Neural cell (in vitro differentiated cells): Measurements from ENCODE around the gene ZBTB6. TPM values are rescaled to one million over a fixed set of nuclear protein-coding genes. Genes with fewer than 3 reads are reported as not detected.

Experiments
- H2AFZ ChIP-seq: fragments of 200-600, 300-800 bp; sonication (generic), shearing (Covaris generic); 2 replicates; pipeline ENCODE4 v1.6.0; 2014; ENCODE audit warnings: low read depth, mild to moderate bottlenecking, antibody characterized with exemption, low read length, moderate library complexity
- H3F3A ChIP-seq: fragments of 200-600 bp; shearing (Covaris generic); 2 replicates; pipeline ENCODE4 v1.6.1; 2016; ENCODE audit warnings: mild to moderate bottlenecking, moderate library complexity, mixed read lengths, antibody characterized with exemption, low read length; ENCODE audit not compliant: insufficient read depth, poor library complexity, severe bottlenecking
- H3K27ac ChIP-seq: fragments of 200-600, 300-800 bp; sonication (generic), shearing (Covaris generic); 2 replicates; pipeline ENCODE4 v1.5.1; 2014; ENCODE audit warnings: mild to moderate bottlenecking, low read length, moderate library complexity
- H3K27me3 ChIP-seq: fragments of 300-800, 200-600 bp; sonication (generic), shearing (Covaris generic); 2 replicates; pipeline ENCODE4 v1.6.0; 2014; ENCODE audit warnings: mild to moderate bottlenecking, low read depth, low read length, moderate library complexity; ENCODE audit not compliant: insufficient read depth
- H3K36me3 ChIP-seq: fragments of 300-800, 200-600 bp; sonication (generic), shearing (Covaris generic); 2 replicates; pipeline ENCODE4 v1.5.1; 2014; ENCODE audit warnings: mild to moderate bottlenecking, antibody characterized with exemption, low read length, moderate library complexity; ENCODE audit not compliant: insufficient read depth
- H3K4me2 ChIP-seq: fragments of 300-800, 200-600 bp; sonication (generic), shearing (Covaris generic); 2 replicates; pipeline ENCODE4 v1.6.0; 2014; ENCODE audit warnings: mild to moderate bottlenecking, low read length
- H3K4me3 ChIP-seq: fragments of 300-800, 200-600 bp; sonication (generic), shearing (Covaris generic); 2 replicates; pipeline ENCODE4 v1.5.1; 2014; ENCODE audit warnings: mild to moderate bottlenecking, low read length, moderate library complexity
- H3K79me2 ChIP-seq: fragments of 200-600 bp; shearing (Covaris generic); replicated peaks from 2 replicates; pipeline ENCODE4 v1.6.0; 2014; ENCODE audit warnings: mild to moderate bottlenecking, low read length, moderate library complexity; ENCODE audit not compliant: insufficient read depth
- H3K9ac ChIP-seq: fragments of 300-800, 200-600 bp; sonication (generic), shearing (Covaris generic); 2 replicates; pipeline ENCODE4 v1.6.1; 2016; ENCODE audit warnings: mild to moderate bottlenecking, low read length, mixed read lengths
- H3K9me2 ChIP-seq: fragments of 200-600 bp; shearing (Covaris generic); 2 replicates; pipeline ENCODE4 v1.6.1; 2016; ENCODE audit warnings: mild to moderate bottlenecking, low read length, mixed read lengths; ENCODE audit not compliant: insufficient read depth
- H3K9me3 ChIP-seq: fragments of 200-600, 300-800 bp; sonication (generic), shearing (Covaris generic); 2 replicates; pipeline ENCODE4 v1.6.1; 2016; ENCODE audit warnings: mild to moderate bottlenecking, mixed run types, low read length, moderate library complexity, mixed read lengths
- H4K20me1 ChIP-seq: fragments of 200-600 bp; shearing (Covaris generic); 2 replicates; pipeline ENCODE4 v1.6.1; 2016; ENCODE audit warnings: mild to moderate bottlenecking, mixed run types; ENCODE audit not compliant: insufficient read depth
- EP300 ChIP-seq: fragments of 450-650 bp; conservative IDR thresholded peaks from 2 replicates; pipeline ENCODE4 v1.6.1; 2014; ENCODE audit warnings: antibody characterized with exemption, mild to moderate bottlenecking, moderate library complexity; ENCODE audit not compliant: poor library complexity, severe bottlenecking
- EZH2 ChIP-seq: fragments of 200-600, 300-800 bp; shearing (Covaris generic), sonication (generic); IDR thresholded peaks from 2 replicates; pipeline ENCODE4 v1.6.1; 2014; ENCODE audit warnings: antibody characterized with exemption, low read length, borderline replicate concordance, mild to moderate bottlenecking; ENCODE audit not compliant: insufficient read depth, poor library complexity, severe bottlenecking
- MXI1 ChIP-seq: fragments of 450-650 bp; conservative IDR thresholded peaks from 2 replicates; pipeline ENCODE4 v1.6.1; 2014; ENCODE audit warnings: antibody characterized with exemption, mild to moderate bottlenecking; ENCODE audit not compliant: poor library complexity, severe bottlenecking
- POLR2AphosphoS5 ChIP-seq: IDR thresholded peaks from 2 replicates; pipeline ENCODE4 v1.6.1; 2012
- RAD21 ChIP-seq: fragments of 450-650 bp; conservative IDR thresholded peaks from 2 replicates; pipeline ENCODE4 v1.6.1; 2014; ENCODE audit warnings: antibody characterized with exemption, mild to moderate bottlenecking, moderate library complexity
- SMC3 ChIP-seq: fragments of 450-650 bp; conservative IDR thresholded peaks from 2 replicates; pipeline ENCODE4 v1.6.1; 2014; ENCODE audit warnings: antibody characterized with exemption, mild to moderate bottlenecking, moderate library complexity; ENCODE audit not compliant: poor library complexity
- TAF1 ChIP-seq: IDR thresholded peaks from 2 replicates; pipeline ENCODE4 v1.6.1; 2012; ENCODE audit warnings: low read depth
- polyA plus RNA-seq: library from polyadenylated mRNA; depleted of rRNA; stranded (reverse); fragments of >200 nt; gene quantifications from 2 replicates; pipeline ENCODE4 v1.2.3, GENCODE V29; 2014
- TF ChIP-seq, protein P1 (sequence below): fragments of 450-650 bp; IDR thresholded peaks from 2 replicates; pipeline ENCODE4 v1.5.1; 2014; ENCODE audit warnings: antibody characterized with exemption, mild to moderate bottlenecking, moderate library complexity; ENCODE audit not compliant: poor library complexity, severe bottlenecking
- TF ChIP-seq, protein P2 (sequence below): IDR thresholded peaks from 2 replicates; pipeline ENCODE4 v1.6.1; 2012; ENCODE audit warnings: borderline replicate concordance

The ZBTB6 gene
- polyA plus RNA-seq, 1 donor from 2014 or later = 20.1 TPM

GRCh38 chr9:122939601-122940000 is 26.5 kb upstream of the ZBTB6 start:
- TF ChIP-seq POLR2AphosphoS5 = no peak
- TF ChIP-seq SMC3 = no peak
- TF ChIP-seq MXI1 = no peak
- no peak for TF ChIP-seq RAD21
- TF ChIP-seq, protein P1, sequence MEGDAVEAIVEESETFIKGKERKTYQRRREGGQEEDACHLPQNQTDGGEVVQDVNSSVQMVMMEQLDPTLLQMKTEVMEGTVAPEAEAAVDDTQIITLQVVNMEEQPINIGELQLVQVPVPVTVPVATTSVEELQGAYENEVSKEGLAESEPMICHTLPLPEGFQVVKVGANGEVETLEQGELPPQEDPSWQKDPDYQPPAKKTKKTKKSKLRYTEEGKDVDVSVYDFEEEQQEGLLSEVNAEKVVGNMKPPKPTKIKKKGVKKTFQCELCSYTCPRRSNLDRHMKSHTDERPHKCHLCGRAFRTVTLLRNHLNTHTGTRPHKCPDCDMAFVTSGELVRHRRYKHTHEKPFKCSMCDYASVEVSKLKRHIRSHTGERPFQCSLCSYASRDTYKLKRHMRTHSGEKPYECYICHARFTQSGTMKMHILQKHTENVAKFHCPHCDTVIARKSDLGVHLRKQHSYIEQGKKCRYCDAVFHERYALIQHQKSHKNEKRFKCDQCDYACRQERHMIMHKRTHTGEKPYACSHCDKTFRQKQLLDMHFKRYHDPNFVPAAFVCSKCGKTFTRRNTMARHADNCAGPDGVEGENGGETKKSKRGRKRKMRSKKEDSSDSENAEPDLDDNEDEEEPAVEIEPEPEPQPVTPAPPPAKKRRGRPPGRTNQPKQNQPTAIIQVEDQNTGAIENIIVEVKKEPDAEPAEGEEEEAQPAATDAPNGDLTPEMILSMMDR = no peak
- no peak for TF ChIP-seq EZH2
- TF ChIP-seq TAF1 = no peak
- no peak for TF ChIP-seq EP300
- TF ChIP-seq, protein P2, sequence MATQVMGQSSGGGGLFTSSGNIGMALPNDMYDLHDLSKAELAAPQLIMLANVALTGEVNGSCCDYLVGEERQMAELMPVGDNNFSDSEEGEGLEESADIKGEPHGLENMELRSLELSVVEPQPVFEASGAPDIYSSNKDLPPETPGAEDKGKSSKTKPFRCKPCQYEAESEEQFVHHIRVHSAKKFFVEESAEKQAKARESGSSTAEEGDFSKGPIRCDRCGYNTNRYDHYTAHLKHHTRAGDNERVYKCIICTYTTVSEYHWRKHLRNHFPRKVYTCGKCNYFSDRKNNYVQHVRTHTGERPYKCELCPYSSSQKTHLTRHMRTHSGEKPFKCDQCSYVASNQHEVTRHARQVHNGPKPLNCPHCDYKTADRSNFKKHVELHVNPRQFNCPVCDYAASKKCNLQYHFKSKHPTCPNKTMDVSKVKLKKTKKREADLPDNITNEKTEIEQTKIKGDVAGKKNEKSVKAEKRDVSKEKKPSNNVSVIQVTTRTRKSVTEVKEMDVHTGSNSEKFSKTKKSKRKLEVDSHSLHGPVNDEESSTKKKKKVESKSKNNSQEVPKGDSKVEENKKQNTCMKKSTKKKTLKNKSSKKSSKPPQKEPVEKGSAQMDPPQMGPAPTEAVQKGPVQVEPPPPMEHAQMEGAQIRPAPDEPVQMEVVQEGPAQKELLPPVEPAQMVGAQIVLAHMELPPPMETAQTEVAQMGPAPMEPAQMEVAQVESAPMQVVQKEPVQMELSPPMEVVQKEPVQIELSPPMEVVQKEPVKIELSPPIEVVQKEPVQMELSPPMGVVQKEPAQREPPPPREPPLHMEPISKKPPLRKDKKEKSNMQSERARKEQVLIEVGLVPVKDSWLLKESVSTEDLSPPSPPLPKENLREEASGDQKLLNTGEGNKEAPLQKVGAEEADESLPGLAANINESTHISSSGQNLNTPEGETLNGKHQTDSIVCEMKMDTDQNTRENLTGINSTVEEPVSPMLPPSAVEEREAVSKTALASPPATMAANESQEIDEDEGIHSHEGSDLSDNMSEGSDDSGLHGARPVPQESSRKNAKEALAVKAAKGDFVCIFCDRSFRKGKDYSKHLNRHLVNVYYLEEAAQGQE = no peak
- H4K20me1 ChIP-seq = no peaks in the 10 kb centered on the region
- no peak overlapping the region for H3K4me3 ChIP-seq
- H3K9me2 ChIP-seq = no peaks in the 10 kb centered on the region
- H2AFZ ChIP-seq = no peak overlapping the region
- no peaks in the 10 kb centered on the region for H3K36me3 ChIP-seq
- H3K27me3 ChIP-seq = no peaks in the 10 kb centered on the region
- no peaks in the 10 kb centered on the region for H3K9me3 ChIP-seq
- peaks cover 47% of the 10 kb centered on the region for H3K79me2 ChIP-seq
- no peak overlapping the region for H3K4me2 ChIP-seq
- no peak overlapping the region for H3K27ac ChIP-seq
- H3K9ac ChIP-seq = no peak overlapping the region
- no peaks in the 10 kb centered on the region for H3F3A ChIP-seq

GRCh38 chr9:122936883-122937282 is 23.8 kb upstream of the ZBTB6 start:
- no peaks in the 10 kb centered on the region for H3K36me3 ChIP-seq
- H3K79me2 ChIP-seq = peaks cover 40% of the 10 kb centered on the region
- no peak overlapping the region for H3K9ac ChIP-seq
- no peaks in the 10 kb centered on the region for H4K20me1 ChIP-seq
- H3K4me2 ChIP-seq = no peak overlapping the region
- H3K4me3 ChIP-seq = no peak overlapping the region
- no peak for TF ChIP-seq RAD21
- TF ChIP-seq SMC3 = no peak
- no peak for TF ChIP-seq TAF1
- TF ChIP-seq, protein P2 = no peak
- no peak for TF ChIP-seq MXI1
- no peak for TF ChIP-seq EZH2
- no peak for TF ChIP-seq POLR2AphosphoS5
- TF ChIP-seq EP300 = no peak
- TF ChIP-seq, protein P1 = no peak
- H3K27ac ChIP-seq = no peak overlapping the region
- no peak overlapping the region for H2AFZ ChIP-seq
- no peaks in the 10 kb centered on the region for H3K9me3 ChIP-seq
- no peaks in the 10 kb centered on the region for H3K9me2 ChIP-seq
- no peaks in the 10 kb centered on the region for H3K27me3 ChIP-seq
- H3F3A ChIP-seq = no peaks in the 10 kb centered on the region
